Gastroesophageal sphincter (tissue), 4 donors: Measurements from ENCODE around the gene TCF25. TPM values are rescaled to one million over a fixed set of nuclear protein-coding genes. Genes with fewer than 3 reads are reported as not detected.

Source experiments
- ATAC-seq: fragments of 150-250 bp; one replicate; pipeline ENCODE4 v1.9.1; 2016; ENCODE audit warnings: mild to moderate bottlenecking, moderate library complexity
- H3K27ac ChIP-seq, 4 donors: fragments of 200-600 bp; sonication (generic) in 3 of 4; 1 replicate in 3 of 4; 2 replicates in 1 of 4; pipeline ENCODE4 v1.5.1; 2016 to 2019
- H3K27me3 ChIP-seq: fragments of 200-600 bp; sonication (generic); one replicate; pipeline ENCODE4 v1.5.1; 2019
- H3K36me3 ChIP-seq, 2 donors: fragments of 200-600 bp; sonication (generic); one replicate each; pipeline ENCODE4 v1.5.1; 2019; ENCODE audit warnings: control low read depth in 1 of 2
- H3K4me1 ChIP-seq, 3 donors: fragments of 200-600 bp; sonication (generic); 1 replicate in 2 of 3; 2 replicates in 1 of 3; pipeline ENCODE4 v1.5.1; 2016 to 2019; ENCODE audit warnings: control low read depth in 2 of 3
- H3K4me3 ChIP-seq, 2 donors: fragments of 200-600 bp; sonication (generic); one replicate each; pipeline ENCODE4 v1.5.1; 2019; ENCODE audit warnings: mild to moderate bottlenecking in 1 of 2, moderate library complexity in 1 of 2
- H3K9me3 ChIP-seq, 3 donors: fragments of 200-600 bp; sonication (generic); one replicate each; pipeline ENCODE4 v1.5.1; 2017 to 2019; ENCODE audit warnings: control low read depth in 2 of 3
- EP300 ChIP-seq: sonication (generic); formaldehyde crosslinking; IDR thresholded peaks from one replicate; pipeline ENCODE4 v1.6.1; 2017; ENCODE audit warnings: antibody characterized with exemption, mild to moderate bottlenecking
- POLR2A ChIP-seq, 2 donors: fragments of 450-650 bp; IDR thresholded peaks; one replicate each; pipeline ENCODE4 v1.6.1; 2017; ENCODE audit warnings: antibody characterized with exemption in 2 of 2, mild to moderate bottlenecking in 2 of 2, moderate library complexity in 1 of 2
- POLR2AphosphoS5 ChIP-seq: sonication (generic); formaldehyde crosslinking; IDR thresholded peaks from one replicate; pipeline ENCODE4 v1.6.1; 2017; ENCODE audit warnings: antibody characterized with exemption
- WGBS, 2 donors: methylation state at CpG; one replicate each; pipeline ENCODE4 v1.1.5; 2018; ENCODE audit warnings: low coverage in 1 of 2; 5-methylcytosine and 5-hydroxymethylcytosine counted together
- total RNA-seq, 4 donors: library from RNA; depleted of rRNA; stranded (reverse); fragments of >200 nt; gene quantifications; one replicate each; pipeline ENCODE4 v1.1.0, GENCODE V29; 2016
- TF ChIP-seq, protein P1 (sequence below), 4 experiments: fragments of 200-600 bp in 2 of 4; fragments of 450-650 bp in 2 of 4; sonication (generic) in 1 of 4; IDR thresholded peaks; one replicate each; pipeline ENCODE4 v1.5.1; 2017 to 2019; ENCODE audit warnings: antibody characterized with exemption in 4 of 4, mild to moderate bottlenecking in 2 of 4, moderate library complexity in 2 of 4

Gene TCF25
- total RNA-seq, 4 donors from 2014 or later = 118 to 165 (median 134) TPM

DNA sequence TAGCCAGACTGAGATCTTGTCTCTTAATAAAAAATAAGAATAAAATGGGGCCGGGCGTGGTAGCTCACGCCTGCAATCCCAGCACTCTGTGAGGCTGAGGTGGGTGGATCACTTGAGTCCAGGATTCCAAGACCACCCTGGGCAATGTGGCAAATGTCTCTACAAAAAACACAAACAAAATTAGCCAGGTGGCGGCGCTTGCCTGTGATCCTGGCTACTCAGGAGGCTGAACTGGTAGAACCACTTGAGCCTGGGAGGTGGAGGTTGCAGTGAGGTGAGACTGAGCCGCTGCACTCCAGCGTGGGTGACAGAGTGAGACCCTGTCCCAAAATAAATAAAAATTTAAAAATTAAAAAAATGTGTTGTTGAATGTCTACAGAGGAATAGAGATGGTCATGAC is 72.3 kb downstream of the TCF25 start:
- TF ChIP-seq POLR2AphosphoS5 (no peak), POLR2A (IDR thresholded peaks at IDR 0.05) (no peak), EP300 (no peak)
- TF ChIP-seq, protein P1, sequence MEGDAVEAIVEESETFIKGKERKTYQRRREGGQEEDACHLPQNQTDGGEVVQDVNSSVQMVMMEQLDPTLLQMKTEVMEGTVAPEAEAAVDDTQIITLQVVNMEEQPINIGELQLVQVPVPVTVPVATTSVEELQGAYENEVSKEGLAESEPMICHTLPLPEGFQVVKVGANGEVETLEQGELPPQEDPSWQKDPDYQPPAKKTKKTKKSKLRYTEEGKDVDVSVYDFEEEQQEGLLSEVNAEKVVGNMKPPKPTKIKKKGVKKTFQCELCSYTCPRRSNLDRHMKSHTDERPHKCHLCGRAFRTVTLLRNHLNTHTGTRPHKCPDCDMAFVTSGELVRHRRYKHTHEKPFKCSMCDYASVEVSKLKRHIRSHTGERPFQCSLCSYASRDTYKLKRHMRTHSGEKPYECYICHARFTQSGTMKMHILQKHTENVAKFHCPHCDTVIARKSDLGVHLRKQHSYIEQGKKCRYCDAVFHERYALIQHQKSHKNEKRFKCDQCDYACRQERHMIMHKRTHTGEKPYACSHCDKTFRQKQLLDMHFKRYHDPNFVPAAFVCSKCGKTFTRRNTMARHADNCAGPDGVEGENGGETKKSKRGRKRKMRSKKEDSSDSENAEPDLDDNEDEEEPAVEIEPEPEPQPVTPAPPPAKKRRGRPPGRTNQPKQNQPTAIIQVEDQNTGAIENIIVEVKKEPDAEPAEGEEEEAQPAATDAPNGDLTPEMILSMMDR (IDR thresholded peaks at IDR 0.05) = no peak
- Histone ChIP-seq H3K9me3 (no peaks in the 10 kb centered on the region), H3K4me3 (no peak overlapping the region), H3K27me3 (peaks cover 35% of the 10 kb centered on the region), H3K4me1 (peaks cover 0 to 24% (median 13%) of the 10 kb centered on the region in 3 donors), H3K36me3 (no peaks in the 10 kb centered on the region), H3K27ac (no peak overlapping the region)
- ATAC-seq = no peak
- WGBS, 2 donors = 42 to 81% methylated on average over 4 of the region's 7 CpGs

DNA sequence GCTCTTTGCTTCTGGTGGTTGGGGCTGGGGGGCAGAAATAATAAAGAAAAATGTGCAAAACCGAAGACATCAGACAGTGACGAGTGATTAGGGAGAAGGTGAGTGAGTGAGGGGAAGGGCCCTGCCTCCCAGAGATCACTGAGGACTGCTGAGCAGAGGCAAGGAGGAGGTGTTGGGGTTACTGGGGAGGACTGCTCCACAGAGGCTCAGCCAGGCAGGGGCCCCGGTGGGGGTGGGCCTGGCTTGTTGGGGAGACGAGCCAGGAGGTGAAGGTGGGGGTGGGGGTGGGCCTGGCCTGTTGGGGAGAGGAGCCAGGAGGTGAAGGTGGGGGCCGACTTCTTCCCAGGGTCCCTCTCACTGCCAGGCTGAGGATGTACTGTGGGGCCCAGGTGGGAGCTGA is 73.1 kb downstream of the TCF25 start:
- Histone ChIP-seq H3K9me3 (no peaks in the 10 kb centered on the region), H3K27ac (no peak overlapping the region), H3K36me3 (no peaks in the 10 kb centered on the region), H3K27me3 (peaks cover 35% of the 10 kb centered on the region), H3K4me3 (no peak overlapping the region), H3K4me1 (peaks cover 0 to 24% (median 13%) of the 10 kb centered on the region in 3 donors)
- WGBS, 2 donors = 70% methylated on average over 2 of the region's 5 CpGs; no CpG with 5 or more reads in 1 of the 2 donors
- ATAC-seq = no peak
- TF ChIP-seq POLR2A (IDR thresholded peaks at IDR 0.05) (no peak), POLR2AphosphoS5 (no peak), EP300 (no peak)
- TF ChIP-seq, protein P1 (IDR thresholded peaks at IDR 0.05) = no peak

DNA sequence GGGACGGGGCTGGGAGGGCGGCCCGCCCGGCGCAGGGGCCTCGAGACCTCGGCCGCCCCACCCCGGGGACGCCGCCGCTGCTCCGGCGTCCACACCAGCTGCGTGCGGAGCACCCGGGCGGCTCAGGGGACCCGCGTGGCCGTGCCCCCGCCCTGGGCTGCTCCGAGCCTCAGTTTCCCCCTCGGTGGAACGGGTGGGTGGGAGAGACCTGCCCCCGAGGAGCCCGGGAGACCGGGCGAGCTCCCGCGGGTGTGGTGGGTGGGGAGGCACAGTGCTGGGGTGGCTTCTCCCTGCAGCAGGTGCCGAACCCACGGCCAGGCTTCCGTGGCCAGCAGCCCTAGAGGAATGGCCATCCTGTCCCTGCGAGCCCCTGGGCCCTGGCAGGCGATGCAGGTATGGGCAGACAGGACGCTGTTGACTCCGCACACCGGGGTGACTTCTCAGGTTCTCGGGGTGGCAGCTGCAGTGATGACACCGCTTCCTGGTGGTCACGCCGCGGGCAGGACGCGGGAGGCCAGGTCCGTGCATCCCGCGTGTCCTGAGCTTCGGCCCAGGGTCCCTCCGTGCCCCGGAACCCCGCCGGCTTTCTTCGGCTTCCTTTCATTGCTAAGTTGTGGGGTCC is 75.8 kb downstream of the TCF25 start:
- H3K9me3 ChIP-seq = no peaks in the 10 kb centered on the region
- peaks cover 0 to 24% (median 13%) of the 10 kb centered on the region in 3 donors for H3K4me1 ChIP-seq
- peak overlapping the region in 3 of 4 donors; percentile 48 to 78 (median 71) for H3K27ac ChIP-seq
- WGBS, 2 donors = 47% methylated on average over 3 of the region's 55 CpGs; no CpG with 5 or more reads in 1 of the 2 donors
- peak overlapping the region; percentile 59 to 69 for H3K4me3 ChIP-seq
- H3K27me3 ChIP-seq = peaks cover 18% of the 10 kb centered on the region
- peaks cover 0 to 6% of the 10 kb centered on the region in 2 donors for H3K36me3 ChIP-seq
- ATAC-seq = no peak
- TF ChIP-seq EP300 = no peak
- no peak for TF ChIP-seq POLR2A (IDR thresholded peaks at IDR 0.05)
- TF ChIP-seq, protein P1 (IDR thresholded peaks at IDR 0.05) = no peak
- TF ChIP-seq POLR2AphosphoS5 = no peak

DNA sequence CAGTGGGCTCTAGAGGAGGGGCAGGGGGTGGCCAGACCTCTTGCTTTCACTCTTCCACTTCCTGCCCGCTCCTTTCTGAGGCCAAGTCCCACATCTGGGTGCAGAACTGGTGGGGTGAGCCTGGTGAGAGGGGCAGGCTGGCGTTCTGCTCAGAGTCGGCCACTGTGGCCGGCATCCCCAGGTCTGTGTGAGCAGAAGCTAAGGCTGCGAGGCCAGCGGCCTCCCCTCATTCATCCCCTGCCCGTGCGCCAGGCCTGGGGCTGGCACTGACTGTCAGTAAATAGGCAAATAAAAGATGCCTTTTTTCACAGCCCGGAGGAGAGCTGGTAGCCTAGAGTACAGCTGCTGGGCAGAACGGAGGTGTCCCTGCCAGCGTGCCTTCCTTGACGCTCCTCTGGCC is 76.4 kb downstream of the TCF25 start:
- ATAC-seq = no peak
- Histone ChIP-seq H3K9me3 (no peaks in the 10 kb centered on the region), H3K4me1 (peaks cover 0 to 24% (median 13%) of the 10 kb centered on the region in 3 donors), H3K27ac (peak overlapping the region in 2 of 4 donors; percentile 48 to 78), H3K27me3 (peaks cover 13% of the 10 kb centered on the region), H3K4me3 (peak overlapping the region in 1 of 2 donors; percentile 59), H3K36me3 (peaks cover 0 to 11% of the 10 kb centered on the region in 2 donors)
- TF ChIP-seq POLR2AphosphoS5 (no peak), EP300 (no peak), POLR2A (IDR thresholded peaks at IDR 0.05) (no peak)
- TF ChIP-seq, protein P1 (IDR thresholded peaks at IDR 0.05) = no peak
- WGBS, 2 donors = 55 to 57% methylated on average over 1 to 6 of the region's 12 CpGs

DNA sequence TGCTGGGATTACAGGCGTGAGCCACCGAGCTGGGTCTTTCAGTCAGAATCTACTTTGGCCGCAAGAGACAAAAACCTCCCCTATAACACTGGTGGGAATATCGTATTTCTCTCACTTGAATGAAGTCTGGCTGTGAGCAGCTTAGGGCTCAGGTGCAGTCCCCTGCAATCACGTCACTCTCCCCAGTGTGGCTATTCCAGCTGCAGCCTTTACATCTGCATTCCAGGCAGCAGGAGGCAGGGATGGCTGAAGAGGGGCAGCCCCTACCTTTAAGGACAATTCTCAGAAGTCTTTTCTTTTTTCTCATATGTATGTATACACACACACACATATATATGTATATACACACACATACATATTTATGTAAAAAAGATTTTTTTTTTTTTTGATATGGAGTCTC is 78.1 kb downstream of the TCF25 start:
- Histone ChIP-seq H3K27ac (no peak overlapping the region), H3K27me3 (no peaks in the 10 kb centered on the region), H3K9me3 (no peaks in the 10 kb centered on the region), H3K4me1 (peaks cover 0 to 24% (median 13%) of the 10 kb centered on the region in 3 donors), H3K36me3 (peaks cover 0 to 29% of the 10 kb centered on the region in 2 donors), H3K4me3 (no peak overlapping the region)
- TF ChIP-seq POLR2AphosphoS5 (no peak), EP300 (no peak), POLR2A (IDR thresholded peaks at IDR 0.05) (no peak)
- TF ChIP-seq, protein P1 (IDR thresholded peaks at IDR 0.05) = no peak
- ATAC-seq = no peak
- 100% methylated on average over 5 of the region's 5 CpGs; no CpG with 5 or more reads in 1 of the 2 donors for WGBS, 2 donors
